HS-27A (cell line): ENCODE measurements around the gene BCORL1.

Source experiments
- DNase-seq: peaks from one replicate; pipeline ENCODE4 v3.0.0-alpha.2; 2012; ENCODE audit warnings: low read depth, missing footprints

Gene BCORL1

DNA sequence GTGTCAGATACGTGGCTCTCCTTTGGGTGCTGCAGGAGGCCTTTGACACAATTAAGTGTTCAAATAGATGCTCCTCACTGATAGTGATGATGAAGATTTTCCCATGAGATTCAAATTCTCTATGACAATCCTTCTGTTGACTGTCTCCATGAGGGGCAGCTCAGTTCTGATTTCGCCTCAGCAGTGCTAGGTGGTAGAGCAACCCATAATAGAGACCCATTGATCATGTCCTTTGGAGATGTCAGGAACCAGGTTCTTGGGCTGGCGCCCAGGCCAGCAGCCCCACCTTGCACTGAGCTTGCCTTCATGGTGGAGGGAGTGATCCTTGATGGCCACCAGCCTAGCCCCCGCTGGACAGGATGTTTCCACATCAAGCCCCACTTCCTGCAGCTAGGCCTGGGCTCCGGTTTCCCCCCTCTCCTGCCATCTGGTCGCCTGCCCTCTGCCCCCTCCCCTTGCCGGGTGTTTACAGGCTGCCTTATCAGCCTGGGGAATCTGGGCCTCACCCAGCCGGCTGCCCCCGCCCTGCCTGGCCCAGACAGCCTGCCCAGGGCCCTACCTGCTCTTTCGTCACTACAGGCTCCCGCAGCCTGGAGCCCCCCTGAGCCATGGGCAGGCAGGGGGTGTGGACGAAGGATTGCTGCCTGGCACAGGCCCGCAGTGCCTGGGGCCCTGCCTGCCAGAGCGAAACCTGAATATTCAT lies 115.2 kb downstream of the BCORL1 start:
- DNase-seq: no peak

GRCh38 chrX:130098210-130098552 lies 115.7 kb downstream of the BCORL1 start:
- DNase-seq: no peak

DNA sequence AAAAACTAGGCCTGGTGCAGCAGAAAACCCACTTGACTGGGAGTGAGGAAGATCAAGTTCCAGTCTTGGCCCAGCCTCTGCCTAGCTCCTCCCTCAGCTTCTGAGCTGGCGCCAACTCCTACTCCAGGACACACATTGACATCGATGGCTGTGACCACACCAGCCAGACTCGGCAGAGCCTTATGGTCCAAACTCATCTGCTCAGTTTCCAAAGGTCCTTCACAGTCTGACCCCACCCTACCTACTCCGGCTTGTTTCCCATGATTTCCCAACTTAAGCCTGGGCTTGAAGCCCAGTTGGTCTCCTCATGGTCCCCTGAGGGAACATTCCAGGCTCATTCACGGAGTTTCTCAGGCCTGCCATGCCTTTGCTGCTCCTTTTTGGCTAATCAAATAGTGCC lies 117.7 kb downstream of the BCORL1 start:
- no peak for DNase-seq

- no peak for DNase-seq
Observed at GRCh38 chrX:130103605-130104004, 121.2 kb downstream of the BCORL1 start.

- DNase-seq: no peak
Observed at GRCh38 chrX:130105244-130105643, 122.8 kb downstream of the BCORL1 start.

DNA sequence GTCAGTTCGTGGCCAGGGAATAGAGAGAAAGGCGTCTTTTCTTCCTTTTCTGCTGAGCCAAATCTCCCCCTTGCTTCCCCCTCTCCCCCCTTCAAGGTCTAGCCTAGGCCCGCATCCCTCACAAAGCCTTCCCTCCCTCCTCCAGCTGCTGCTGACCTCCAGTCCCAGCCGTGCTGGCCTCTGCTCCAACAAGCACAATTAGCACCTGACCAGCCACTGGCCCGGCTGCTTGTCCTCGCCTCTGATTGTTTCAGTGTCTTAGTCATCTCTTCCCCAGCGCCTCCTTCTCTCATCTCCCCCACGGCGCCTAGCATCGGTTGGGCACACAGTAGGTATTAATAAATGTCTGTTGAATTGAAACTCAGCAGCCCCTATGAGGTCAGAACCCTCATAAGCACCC lies 123.6 kb downstream of the BCORL1 start:
- no peak for DNase-seq
